Measurements from ENCODE around the gene ABHD12.

Gene ABHD12

DNA sequence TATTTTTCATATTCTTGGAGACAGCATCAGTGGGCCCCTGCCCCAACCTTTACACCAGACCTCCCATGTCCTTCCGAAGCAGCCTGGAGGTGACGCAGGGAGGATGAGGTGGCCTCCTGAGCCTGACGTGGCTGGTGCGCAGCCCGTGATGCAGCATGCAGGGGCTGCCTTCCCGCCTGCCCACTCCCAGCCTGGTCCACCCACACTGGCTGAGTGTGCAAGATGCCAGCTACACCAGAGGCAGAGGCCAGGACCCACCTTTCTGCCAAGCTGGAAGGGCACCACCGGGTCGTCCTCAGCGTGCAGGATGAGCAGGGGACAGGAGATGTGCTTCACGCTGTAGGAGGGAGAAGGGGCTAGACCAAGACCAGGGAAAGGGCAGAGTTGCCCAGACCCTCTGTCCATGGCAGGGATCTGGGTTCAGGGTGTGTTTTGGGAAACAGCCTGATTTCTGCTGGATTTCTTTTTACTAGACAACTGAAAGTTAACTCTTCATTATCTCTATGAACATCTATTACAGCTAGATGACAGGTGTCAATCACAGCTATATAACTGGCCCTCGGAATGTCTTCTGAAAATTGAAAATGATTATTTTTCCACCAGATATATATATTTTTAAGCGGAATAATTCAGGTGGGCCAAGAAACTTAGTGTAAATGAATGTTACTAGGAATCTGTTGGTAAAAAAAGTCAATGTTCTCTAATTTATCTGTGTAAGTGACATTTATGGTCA is 87.2 kb downstream of the ABHD12 start:
- TF ChIP-seq, protein P1, sequence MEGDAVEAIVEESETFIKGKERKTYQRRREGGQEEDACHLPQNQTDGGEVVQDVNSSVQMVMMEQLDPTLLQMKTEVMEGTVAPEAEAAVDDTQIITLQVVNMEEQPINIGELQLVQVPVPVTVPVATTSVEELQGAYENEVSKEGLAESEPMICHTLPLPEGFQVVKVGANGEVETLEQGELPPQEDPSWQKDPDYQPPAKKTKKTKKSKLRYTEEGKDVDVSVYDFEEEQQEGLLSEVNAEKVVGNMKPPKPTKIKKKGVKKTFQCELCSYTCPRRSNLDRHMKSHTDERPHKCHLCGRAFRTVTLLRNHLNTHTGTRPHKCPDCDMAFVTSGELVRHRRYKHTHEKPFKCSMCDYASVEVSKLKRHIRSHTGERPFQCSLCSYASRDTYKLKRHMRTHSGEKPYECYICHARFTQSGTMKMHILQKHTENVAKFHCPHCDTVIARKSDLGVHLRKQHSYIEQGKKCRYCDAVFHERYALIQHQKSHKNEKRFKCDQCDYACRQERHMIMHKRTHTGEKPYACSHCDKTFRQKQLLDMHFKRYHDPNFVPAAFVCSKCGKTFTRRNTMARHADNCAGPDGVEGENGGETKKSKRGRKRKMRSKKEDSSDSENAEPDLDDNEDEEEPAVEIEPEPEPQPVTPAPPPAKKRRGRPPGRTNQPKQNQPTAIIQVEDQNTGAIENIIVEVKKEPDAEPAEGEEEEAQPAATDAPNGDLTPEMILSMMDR (IDR thresholded peaks at IDR 0.05; ENCODE audit: insufficient read depth, missing control alignments): no peak

DNA sequence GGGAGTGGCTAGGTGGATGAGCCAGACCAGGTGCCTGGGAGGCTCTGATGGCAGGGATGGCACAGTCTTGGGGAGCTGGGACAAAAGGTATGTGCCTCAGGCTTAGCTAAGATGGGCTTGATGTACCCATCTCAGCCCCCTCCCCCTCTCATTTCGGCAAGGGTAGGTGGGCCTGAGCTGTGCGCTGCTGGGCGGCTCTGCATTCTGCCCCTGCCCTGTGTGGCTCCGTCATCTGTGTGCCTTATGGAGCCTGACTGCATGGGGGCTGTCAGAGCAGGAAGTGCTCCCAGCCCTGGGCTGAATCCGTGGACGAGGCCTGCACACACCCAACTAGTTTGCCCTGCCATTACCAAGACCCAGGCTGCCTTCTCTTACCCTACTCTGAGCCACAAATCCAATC is 88.0 kb downstream of the ABHD12 start:
- no peak for FAIRE-seq
- DNase-seq (ENCODE audit: insufficient read length, low spot score): no peak
- TF ChIP-seq, protein P1 (IDR thresholded peaks at IDR 0.05; ENCODE audit: insufficient read depth, missing control alignments): no peak

More for the DNA sequence above, 87.2 kb downstream of the ABHD12 start:
- no peak for FAIRE-seq
- no peak for DNase-seq (ENCODE audit: insufficient read length, low spot score)

DNA sequence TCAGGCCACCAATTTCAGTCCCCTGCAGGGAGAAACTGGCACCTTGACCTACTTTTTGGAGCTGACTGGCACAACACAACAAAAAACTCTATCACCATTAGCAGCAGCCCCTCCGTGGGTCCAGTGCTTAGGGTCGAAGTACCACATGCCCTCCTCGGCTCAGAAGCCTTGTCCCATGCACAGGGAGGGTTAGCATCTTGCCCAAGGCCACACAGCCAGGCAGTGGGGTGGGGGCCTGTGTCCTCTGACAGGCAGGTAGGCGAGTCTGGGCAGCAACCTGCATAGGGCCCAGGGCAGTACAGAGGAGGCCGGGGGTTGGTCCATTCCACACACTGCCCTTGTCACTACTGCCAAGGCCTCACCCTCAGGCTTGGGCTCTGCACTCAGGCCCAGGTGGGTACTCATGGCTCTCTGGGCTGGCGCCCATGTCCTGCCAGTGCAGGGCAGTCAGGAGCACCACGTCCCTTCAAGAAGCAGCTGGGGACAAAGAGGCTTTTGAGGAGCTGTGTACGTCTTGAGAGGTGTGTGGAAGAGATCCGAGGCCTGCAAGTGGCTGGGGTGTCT is 89.2 kb downstream of the ABHD12 start:
- FAIRE-seq: no peak
- no peak for DNase-seq (ENCODE audit: insufficient read length, low spot score)
- TF ChIP-seq, protein P1 (IDR thresholded peaks at IDR 0.05; ENCODE audit: insufficient read depth, missing control alignments): no peak

DNA sequence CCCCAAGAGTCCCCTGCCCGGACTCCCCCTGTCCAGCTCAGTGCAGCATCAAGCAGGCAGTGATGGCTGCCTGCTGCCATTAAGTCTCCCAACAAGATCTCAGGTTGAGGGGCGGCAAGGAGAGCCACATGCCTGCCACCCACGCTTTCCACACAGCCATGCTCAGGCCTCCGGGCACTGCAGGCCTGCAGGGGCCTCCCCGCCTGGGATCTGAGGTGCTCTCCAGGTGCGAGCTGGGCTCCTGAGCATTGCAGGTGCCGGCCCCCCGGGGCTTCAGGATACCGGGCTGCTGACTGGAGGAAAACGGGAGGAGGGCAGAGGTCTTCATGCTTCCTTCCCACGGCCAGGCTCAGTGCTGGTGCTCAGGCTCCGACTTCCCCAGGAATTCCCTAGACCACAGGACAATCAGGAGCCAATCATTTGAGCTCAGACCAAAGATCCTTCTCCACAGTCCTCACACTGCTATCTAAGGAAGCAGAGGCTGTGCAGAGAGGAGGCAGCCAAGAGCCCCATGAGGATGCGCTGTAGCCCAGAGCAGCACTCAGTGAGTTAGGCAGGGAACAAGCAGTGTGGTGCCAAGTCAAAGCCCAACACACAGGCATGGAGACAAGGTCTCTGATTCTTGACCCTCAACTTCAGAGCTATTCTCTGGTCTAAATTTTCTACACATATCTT is 90.0 kb downstream of the ABHD12 start:
- FAIRE-seq: no peak
- TF ChIP-seq, protein P1 (IDR thresholded peaks at IDR 0.05; ENCODE audit: insufficient read depth, missing control alignments): no peak
- DNase-seq (ENCODE audit: insufficient read length, low spot score): no peak

DNA sequence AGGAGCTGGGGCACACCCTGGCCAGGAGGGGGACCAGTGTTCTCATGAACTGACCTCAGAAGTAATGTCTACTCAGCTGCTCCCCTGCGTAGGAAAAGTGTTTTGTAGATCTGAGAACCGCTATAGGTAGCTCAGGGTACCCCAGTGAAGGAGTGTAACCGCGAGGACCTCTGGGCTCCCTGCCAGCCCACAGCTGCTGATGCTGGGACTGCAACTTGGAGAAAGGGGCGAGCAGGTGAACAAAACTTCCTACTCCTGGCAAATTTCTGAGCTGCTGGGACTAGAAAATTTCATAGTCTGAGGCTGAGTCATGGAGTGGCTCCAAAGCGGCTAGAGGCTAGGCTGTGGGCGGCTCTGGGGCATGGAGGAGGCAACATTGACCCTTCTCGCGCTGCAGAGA is 90.8 kb downstream of the ABHD12 start:
- no peak for DNase-seq (ENCODE audit: insufficient read length, low spot score)
- no peak for FAIRE-seq

DNA sequence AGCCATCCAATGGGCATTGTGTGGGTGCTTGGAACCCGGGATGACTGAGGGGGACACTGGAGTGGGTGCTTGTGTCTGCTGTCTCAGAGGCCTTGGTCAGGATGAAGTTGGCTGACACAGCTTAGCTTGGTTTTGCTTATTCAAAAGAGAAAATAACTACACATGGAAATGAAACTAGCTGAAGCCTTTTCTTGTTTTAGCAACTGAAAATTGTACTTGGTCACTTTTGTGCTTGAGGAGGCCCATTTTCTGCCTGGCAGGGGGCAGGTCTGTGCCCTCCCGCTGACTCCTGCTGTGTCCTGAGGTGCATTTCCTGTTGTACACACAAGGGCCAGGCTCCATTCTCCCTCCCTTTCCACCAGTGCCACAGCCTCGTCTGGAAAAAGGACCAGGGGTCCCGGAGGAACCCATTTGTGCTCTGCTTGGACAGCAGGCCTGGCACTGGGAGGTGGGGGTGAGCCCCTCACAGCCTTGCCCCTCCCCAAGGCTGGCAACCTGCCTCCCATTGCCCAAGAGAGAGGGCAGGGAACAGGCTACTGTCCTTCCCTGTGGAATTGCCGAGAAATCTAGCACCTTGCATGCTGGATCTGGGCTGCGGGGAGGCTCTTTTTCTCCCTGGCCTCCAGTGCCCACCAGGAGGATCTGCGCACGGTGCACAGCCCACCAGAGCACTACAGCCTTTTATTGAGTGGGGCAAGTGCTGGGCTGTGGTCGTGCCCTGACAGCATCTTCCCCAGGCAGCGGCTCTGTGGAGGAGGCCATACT is 93.3 kb downstream of the ABHD12 start:
- DNase-seq (ENCODE audit: insufficient read length, low spot score) (no peak), FAIRE-seq (no peak)
- TF ChIP-seq, protein P1 (IDR thresholded peaks at IDR 0.05; ENCODE audit: insufficient read depth, missing control alignments): no peak

More for the DNA sequence above, 90.8 kb downstream of the ABHD12 start:
- TF ChIP-seq, protein P1 (IDR thresholded peaks at IDR 0.05; ENCODE audit: insufficient read depth, missing control alignments): no peak
